Activated effector memory CD4-positive, alpha-beta T cell treated with Interleukin-2 at 50 U/mL for 16 hours (primary cell): Measurements from ENCODE around the gene SLC10A3.
"Not testable (repeated sequence)": the region's sequence is repeated elsewhere in the genome, so short reads cannot be mapped to it uniquely, and the experiment has no call there.

ENCODE experiments used
- DNase-seq: peaks from one replicate; pipeline ENCODE4 v3.0.0-alpha.2; 2020

SLC10A3 gene

DNA sequence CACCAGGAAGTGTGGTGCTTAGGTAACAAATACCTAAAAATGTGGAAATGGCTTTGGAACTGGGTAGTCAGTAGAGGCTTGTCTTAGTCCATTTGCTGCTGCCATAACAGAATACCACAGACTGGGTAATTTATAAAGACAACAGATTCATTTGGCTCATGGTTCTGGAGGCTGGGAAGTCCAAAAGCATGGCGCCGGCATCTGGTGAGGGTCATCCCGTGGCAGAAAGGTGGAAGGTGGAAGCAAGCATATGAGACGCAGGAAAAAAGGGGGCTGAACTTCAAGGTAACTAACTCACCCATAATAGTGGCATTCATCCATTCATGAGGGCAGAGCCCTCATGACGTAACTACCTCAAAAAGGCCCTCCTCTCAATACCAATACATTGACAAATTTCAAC lies 19.0 kb upstream of the SLC10A3 start:
- DNase-seq, result no peak

DNA sequence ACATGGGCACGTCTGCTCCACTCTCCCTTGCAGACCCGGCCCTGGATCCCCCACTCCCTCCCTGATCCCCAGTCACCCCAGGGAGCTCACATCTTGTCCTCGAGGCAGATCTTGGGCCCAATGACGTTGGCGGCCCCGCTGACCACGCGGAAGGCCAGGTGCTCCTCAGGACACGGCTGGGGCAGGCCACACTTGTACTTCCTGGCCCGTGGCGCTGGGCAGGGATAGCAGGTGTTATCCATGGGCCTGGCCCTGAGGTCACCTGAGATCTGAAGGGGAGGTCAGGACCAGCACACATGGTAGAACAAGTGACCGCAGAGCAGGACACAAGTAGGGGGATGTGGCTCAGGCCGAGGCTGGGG lies 17.9 kb upstream of the SLC10A3 start:
- no peak for DNase-seq

DNA sequence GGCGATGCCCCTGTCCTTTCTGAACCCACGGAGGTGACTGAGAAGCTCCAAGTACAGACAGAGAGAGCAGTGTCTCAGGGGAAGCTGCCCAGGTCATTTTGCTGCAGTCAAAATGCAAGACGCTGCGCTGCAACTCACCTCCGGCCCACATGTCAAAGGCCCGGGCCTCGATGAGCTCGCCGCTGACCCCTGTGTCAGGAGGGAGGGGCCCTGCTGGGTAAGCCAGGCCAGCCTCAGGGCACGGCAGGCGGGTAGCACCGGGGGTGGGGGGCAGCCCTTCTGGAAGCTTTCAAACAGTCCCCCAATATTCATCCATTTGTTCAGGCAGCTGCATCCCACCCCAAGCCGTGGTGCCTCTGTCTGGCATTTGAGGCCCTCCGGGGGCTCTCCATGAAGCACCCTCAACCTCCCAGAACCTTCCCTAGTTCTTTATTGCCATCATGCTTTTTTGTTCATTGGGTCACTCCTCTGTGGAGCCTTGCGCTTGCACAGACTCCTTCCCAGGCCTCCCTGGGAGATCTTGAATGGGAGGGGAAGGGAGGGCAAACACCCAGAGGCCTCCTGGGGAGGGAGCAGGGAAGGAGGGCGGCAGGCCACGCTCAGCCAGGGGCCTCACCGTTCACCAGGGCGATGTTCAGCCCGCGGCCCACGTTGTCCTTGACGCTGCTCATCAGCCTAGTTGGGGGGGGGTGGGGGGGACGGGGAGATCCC lies 17.4 kb upstream of the SLC10A3 start:
- DNase-seq, result no peak

DNA sequence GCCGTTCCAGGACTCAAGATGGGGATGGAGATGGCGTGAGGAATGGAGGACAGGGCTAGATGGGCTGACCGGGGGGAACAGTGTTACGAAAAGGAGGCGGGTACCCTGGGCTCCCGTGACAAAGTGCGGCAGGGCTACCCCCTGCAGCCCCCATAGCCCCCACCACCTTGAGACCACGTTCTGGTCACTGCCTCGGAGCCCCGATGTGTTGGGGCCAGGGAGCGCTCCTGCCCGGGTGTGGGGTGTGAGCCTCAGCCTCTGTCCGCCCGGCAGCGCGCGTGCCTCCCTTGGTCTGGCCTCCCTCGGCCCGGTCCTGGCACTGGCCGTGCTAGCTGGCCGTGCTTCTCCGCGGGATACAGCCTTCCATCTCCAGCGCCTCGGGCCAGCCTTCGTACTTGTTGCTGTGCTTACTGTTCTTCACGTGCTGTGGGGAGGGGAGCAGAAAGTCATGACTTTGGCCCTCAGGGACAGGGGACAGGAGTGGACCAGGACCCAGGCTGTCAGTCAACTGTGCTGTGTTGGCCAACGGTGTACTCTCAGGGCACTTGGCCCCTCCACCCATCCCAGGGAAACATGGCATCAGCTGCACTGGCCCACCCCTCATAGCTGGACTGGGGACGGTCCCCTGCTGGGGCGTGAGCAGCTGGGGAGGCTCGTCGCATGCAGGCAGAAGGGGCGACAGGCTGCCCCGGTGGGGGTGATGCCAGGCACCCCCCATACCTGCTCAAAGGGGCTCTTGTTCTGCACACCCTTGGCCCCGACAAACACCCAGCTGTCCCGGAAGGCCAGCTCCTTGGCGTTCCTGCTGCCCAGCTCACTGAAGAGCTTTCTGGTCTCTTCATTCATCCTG lies 16.3 kb upstream of the SLC10A3 start:
- DNase-seq, result no peak

DNA sequence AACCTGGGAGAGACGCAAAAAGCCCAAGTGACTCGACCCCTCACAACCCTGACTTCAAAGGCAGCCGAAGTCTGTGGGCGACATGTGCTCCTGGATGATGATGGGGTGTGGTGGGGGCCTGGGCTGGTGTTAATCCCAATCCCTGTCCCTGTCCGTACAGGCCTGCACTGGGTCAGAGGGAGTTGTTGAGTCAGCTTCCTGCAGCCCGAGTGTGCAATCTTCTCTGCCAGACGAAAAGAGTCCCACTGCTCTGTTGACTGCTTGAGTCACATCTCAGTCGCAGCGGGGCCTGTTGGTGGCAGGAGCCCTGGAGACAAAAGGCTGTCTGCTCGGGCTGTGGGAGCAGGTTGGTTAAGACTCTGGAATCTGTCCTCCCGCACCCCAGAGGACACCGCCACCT lies 15.3 kb upstream of the SLC10A3 start:
- DNase-seq, result no peak

DNA sequence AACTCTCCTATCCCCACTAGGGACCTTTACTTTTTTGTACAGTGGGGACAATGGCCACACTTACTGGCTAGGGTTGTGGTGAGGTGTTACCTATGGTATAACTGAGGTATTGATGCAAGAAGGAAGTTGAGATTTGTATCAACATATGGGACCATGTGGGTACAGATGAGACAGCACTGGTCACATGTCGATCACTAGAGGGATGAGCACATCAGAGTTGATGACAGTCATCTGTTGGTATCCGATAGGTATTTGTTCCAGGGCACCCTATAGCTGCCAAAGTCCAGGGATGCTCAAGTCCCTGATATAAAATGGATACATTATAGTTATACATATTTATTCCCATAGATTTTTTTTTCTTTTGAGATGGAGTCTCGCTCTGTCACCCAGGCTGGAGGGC lies 12.6 kb upstream of the SLC10A3 start:
- DNase-seq, result no peak

DNA sequence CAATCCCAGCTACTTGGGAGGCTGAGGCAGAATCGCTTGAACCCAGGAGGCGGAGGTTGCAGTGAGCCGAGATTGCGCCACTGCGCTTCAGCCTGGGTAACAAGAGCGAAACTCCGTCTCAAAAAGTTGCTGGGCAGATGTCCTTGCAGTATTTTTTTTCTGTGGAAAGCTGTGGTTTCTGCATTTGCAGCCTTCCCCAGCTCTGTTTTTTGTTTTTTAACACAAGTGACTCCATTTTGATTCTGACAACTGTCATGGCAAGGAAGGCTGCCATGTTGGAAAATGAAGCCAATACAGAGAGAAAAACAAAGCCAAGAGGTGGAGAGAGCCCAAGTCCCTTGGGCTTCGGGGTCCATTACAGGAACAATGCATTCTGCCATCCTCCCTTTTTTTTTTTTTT lies 11.7 kb upstream of the SLC10A3 start:
- DNase-seq, result no peak

DNA sequence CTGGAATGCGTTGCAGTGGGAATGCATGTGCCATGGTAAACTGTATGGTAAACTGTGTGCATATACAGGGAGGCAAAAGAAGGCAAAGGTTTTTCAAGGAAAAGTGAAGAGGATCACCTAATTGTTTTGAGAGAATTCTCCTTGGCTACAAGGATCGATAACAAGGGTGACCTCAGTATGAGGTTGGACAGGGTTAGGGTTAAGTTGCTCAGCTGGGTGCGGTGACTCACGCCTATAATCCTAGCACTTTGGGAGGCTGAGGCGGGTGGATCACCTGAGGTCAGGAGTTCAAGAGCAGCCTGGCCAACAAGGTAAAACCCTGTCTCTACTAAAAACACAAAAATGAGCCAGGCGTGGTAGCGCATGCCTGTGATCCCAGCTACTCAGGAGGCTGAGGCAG lies 11.0 kb upstream of the SLC10A3 start:
- not testable (repeated sequence) for DNase-seq

DNA sequence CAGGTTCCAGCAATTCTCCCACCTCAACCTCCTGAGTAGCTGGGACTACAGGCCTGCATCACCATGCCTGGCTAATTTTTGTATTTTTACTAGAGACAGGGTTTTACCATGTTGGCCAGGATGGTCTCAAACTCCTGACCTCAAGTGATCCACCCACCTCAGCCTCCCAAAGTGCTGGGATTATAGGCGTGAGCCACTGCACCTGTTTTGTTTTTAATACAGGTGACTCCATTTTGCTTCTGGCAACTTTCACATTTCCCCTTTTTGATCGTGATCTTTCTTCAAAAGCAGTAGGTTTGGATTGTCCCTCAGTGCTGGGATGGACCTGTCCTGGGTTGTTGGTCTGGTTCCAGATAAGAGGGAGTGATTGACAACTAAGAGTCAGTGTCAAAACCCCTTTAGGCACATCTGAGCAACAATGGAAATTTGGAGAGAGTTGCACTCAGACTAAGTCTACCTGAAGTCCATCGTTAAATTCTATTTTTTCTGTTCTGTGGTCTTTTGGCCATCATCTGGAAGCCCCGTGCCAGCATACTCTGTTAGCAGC lies 6.2 kb upstream of the SLC10A3 start:
- DNase-seq, result not testable (repeated sequence)

DNA sequence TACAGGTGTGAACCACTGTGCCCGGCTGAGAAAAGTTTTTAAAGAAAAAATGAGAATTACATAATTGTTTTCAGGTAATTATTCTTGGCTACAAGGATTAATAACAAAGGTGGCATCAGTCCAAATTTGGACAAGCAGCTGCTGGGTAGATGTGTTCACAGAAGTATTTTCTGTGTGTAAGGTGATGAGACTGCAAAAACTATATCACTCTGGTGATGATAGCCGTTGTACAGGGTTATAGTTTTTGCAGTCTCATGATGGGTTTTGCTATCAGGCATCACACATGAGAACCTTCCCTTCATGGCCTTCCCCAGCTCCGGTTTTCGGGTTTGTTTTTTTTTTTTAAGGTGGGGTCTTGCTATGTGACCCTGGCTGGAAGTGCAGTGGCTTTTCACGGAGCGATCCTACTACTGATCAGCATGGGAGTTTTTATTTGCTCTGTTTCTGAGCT lies 5.1 kb upstream of the SLC10A3 start:
- DNase-seq, result no peak

DNA sequence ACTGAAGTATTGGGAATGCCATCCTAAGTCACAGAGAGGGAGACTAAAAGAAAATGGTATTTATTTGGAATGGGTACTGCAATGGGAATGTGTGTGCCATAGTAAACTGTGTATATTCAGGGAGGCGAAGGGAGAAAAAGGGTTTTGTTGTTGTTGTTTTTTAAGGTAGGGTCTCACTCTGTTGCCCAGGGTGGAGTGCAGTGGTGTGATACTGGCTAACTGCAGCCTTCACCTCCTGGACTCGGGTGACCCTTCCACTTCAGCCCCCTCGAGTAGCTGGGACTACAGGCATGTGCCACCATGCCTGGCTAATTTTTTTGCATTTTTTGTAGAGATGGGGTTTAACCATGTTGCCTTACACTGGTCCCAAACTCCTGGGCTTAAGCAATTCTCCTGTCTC lies 4.3 kb upstream of the SLC10A3 start:
- no peak for DNase-seq

DNA sequence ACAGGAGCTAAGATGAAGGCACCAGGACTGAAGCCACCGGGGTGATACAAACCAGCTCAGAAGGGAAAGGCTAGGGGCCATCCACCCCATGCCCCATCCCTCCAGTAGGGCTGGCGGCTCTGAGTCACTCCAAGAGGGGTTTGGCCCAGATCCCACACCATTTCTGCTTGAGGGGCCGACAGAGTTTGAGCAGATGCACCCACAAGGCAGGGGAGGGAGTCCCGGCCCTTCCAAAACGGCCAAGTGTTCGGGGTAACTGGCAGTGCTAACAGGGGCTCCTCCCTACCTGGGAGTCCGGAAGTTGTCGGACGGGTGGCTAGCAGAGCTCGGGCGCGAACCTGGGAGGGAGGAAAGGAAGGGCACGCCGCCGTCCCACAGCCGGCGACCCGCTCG lies 412 bp downstream of the SLC10A3 start:
- DNase-seq, result no peak

DNA sequence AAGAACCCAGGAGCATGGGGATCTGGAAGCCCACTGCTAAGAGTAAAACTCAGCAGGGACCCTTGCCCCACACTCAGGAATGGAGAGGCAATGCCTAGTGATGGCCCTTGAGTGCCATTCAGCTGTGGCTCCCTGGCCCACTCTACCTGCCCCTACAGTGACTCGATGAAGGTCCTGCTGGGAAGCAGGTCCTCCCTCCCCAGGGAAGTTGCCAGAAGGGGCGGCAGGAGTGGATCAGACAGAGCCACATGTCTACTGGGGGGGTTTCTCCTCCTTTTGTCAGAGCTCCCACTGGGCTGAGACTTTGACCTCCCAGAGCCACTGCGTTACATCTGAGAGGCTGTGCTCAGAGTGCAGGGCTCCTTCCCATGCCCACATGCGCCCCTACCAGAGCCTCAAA lies 1.2 kb downstream of the SLC10A3 start:
- DNase-seq, result no peak

DNA sequence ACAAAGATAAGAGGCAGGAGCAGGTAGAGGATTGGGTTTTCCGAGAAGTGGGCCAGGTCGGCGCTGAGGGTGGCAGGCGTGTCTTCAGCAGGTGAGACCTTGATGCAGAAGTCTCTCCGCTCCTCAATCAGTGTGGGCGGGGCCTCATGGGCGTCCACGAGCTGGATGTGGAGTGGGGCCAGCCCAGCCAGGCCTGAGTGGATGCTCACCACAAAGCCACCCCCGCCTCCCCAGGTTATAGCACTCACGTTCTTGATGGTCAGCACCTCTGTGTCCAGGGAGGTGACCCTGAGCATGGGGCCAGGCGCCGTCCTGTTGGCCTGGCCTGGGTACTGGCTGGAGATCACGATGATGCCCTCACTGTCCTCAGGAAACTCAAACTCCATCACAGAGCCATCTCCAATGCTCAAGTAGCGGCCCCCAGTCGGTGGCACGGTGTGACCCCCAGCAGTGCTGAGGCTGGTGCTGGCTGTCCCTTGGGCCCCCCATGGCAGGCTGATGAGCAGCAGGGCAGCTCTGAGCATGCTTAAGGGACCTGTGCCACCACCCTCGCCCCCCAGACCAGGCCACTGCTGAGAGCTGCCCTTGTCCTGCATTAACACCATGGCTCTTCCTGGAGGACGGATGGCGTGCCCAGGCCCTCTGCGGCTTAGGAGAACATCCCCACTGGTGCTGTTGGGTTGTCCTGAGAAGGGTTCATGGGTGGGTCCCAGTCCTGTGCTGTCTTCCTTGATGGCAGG lies 1.9 kb downstream of the SLC10A3 start:
- no peak for DNase-seq

DNA sequence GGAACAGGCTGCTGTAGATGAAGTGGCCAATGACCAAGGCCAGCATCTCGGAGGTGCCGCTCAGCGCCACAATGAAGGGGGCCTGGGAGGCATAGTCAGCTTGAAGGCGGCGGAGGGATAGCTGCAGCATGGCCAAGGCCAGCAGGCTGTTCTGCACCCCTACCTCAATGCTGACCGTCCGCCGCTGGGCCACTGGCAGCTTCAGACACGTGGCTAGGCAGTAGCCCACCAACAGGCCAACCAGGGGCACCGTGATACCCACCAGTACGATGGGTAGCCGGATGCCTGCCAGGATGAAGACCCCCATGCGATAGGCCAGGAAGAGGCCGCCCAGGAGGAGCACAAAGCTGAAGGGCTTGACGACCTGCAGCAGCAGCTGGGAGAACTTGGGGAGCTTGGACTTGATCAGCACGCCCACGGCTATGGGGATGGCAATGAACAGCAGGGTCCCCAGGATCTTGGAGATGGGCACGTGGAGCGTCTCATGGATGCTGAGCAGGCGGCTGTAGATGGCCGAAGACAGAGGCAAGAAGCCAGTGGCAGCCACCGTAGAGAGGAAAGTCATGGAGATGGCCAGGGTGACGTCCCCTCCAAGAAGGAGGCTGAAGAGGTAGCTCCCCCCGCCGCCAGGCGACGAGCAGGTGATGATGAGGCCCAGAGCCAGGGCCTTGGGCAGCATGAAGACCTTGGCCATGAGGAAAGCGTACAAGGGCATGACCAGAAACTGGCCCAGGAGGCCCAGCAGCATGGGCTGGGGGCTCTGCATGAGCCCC lies 2.7 kb downstream of the SLC10A3 start:
- DNase-seq, result no peak

DNA sequence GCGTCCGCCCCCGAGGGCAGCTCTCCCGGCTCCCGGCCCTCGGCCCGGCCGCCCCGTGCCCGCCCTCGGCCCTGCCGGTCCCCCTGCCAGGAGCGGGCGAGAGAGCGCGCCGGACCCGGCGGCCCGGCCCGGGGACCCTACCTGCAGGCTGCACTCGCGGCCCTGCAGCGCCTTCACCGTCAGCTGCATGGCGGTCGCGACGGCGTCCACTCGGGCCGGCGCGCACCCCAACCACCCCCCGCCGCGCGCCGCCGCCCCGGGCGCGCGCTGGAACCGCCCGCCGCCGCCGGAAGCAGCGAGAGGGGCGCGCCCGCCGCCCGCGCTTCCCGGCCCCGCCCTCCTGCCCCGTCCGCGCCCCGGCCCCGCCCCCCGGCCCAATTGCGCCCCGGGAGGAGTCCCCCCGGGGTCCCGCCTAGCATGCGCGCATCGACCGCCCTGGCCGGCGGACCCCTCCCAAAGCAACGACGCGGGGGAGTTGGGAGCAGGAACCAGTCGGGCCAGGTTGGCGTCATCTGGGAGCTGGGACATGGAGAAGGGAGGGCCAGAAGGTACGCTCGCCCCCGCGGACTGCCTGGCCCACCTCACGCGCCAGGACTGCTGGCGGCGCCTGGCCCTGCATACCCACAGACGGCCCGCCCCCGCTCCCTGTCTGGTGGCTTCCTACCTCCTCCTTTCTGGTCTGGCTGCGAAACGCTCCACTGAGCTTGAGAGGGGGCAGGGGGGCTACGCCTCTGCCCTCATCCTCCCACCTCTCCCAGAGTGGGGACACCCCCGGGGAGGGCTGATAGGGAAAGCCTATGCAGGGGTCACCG lies 3.8 kb downstream of the SLC10A3 start, which contains the start of gene UBL4A:
UBL4A (minus strand) TSS at position 220 of the 812 bp plus-strand sequence; CDS start at position 189, 31 bp downstream.
- peak; percentile 46 for DNase-seq

DNA sequence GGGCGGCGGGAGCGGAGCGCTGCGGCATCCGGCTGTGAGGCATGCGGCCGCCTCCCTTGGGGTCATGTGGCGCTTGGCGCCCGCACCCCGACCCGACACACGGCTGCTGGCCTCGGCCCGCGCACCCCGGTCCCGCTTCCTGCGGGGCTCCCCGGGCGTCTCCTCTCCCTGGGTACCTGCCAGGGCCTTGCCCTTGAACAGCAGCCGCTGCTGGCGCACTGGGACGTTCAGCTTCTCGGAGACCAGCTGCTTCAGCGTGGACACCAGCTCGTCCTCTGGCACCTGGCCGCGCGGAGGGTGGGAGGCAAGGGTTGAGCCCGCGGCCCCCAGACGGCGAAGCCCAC lies 4.4 kb downstream of the SLC10A3 start:
- DNase-seq, result peak; percentile 20

DNA sequence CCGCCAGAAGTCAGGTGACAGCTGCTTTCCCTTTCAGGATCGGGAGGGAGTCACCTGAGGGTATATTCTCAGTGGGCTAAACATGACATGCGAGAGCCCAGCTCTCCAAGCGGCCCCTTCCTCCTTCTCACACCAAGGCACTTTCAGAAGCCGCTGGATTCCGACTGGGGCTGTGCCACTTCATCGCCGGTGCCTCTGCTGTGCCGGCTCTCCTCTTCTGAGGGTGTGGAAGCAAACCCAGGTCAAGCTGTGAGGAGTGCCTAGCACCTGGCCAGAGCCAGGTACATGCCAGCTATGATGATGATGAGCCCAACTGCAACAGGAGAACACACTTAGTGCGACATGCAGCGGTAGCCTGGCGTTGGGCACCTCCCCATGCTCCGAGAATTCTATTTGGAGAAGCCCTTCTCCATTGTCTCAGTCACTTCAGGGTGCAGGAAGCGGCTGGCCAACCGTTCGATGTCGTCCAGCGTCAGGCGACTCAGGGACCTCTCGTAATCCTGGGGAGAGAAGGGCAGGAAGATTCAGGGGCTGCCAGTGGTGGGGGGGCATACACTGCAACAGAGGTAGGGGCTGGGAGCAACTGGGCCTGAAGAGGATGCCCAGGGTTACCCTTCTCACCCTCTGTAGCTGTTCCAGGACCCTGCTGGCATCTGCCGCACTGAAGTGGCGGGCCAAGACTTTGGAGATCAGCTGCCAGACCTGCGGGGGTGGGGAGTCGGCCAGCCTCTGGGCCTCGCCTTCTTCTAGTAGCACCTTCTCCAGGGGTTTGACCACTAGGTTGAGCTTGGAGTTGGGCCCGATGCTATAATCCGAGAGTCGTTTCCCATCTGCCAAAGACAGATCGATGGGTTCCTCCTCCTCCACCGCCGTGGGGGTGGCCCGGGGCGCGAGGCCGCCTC lies 5.0 kb downstream of the SLC10A3 start:
- no peak for DNase-seq

DNA sequence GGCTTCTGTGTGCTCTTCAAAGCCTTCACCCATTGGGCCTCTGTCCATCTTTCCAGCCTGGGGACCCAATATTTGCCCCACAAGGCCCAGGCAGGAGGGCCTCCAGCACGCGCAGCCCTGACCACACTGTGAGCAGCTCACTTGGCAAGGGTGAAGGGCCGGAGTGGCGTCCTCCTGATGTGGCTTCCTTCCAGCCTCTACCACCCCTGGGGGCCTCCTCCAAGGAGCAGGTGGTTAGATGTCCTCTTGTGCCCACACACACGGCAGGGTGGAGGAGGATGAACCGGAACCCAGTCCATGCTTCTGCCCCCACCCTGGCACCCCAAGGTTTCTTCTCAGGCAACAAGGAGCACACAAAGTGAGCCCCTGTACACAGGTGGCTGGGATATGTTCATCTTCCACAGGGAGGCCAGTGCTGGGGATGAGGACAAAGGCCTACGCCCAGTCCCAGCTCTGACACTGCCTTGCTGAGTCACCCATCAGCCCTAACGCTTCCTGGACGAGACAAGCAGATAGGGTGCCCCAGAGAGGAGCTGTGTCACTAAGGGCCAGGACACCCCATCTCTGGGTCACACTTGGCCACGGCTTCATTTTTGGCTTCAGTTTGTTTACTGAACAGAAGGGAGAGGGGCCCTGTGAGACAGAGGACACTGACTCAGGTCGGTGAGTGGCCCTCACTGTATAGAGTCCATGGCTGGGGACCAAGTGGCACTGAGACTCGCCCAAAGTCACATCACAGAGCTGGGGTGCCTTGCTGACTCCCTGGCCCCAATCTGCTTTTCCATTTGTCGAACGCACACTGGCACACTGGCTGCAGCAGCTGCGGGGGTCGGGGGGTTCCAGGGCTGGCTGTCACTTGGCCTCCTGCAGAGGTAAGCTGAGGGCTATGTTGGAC lies 5.9 kb downstream of the SLC10A3 start:
- no peak for DNase-seq

DNA sequence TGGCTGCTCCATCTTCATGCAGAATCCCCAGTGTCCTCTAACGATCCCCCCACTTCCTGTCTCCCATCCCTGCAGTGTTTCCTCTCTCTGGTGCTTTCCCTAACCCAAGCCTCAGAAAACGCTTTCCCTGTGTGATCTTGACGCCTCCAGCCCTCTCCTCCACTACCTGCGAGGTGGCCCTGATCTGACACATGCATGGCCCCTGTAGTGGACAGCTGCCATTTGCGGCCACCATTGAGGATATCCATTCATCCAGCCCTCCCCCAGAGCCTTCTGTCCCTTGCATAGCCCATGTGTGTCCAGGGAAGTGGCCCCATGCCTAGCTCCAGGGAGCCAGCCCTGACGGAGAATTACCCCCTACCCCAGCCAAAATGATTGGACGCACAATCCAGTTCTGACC lies 7.1 kb downstream of the SLC10A3 start:
- DNase-seq, result no peak
